GM18520 (cell line): ENCODE results near the gene JMJD7.

Experiments used
- ATAC-seq: cut with Tn5 transposase; IDR thresholded peaks from one replicate; pipeline ENCODE4 v1.9.1; 2021; ENCODE audit not compliant: unreplicated experiment

Gene JMJD7

DNA sequence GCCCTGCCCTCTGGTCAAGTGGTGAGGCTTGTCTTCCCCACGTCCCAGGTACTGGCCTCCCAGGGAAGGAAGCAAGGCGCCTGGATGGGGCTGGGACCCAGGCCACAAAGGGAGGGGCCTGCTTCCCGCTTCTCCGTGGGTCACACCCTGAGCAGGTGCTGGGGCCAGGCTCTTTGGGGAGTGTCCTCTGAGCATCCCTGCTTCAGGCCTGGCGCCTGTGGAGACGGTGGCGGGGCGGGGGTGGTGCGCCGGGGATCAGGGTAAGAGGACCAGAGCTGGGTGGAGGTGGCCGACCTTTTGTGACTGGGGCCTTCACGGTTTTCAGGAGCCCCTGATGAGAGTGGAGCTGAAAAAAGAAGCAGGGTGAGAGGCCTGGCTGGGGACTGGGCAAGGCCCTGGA is 14.3 kb downstream of the JMJD7 start:
- no peak for ATAC-seq

DNA sequence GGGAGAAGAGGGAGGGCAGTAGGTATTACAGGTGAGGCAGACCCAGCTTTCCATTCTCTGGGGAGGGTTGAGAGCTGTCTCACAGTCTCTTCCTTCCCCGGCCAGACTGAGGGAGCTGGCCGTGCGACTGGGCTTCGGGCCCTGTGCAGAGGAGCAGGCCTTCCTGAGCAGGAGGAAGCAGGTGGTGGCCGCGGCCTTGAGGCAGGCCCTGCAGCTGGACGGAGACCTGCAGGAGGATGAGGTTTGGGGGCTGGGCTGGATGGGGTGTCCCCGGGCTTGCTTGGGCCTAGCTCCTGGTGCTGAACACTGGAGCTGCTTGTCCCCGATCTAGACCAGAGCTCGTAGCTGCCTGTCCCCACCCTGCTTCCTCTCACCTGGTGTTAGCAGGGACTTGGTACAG is 15.7 kb downstream of the JMJD7 start:
- no peak for ATAC-seq

DNA sequence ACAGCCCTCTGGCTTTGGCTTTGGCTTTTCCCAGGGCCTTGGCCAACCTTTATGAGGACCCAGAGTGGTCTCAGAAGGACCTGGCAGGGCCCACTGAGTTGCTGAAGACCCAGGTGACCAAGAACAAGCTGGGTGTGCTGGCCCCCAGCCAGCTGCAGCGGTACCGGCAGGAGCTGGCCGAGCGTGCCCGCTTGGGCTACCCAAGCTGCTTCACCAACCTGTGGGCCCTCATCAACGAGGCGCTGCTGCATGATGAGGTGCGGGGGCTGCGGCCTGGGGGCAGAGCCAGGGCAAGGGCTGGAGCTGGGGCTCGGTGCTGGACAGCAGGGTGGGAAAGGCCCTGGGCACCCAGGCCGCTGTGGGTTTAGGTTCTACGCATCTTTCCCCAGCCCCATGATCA is 16.9 kb downstream of the JMJD7 start:
- ATAC-seq = no peak

DNA sequence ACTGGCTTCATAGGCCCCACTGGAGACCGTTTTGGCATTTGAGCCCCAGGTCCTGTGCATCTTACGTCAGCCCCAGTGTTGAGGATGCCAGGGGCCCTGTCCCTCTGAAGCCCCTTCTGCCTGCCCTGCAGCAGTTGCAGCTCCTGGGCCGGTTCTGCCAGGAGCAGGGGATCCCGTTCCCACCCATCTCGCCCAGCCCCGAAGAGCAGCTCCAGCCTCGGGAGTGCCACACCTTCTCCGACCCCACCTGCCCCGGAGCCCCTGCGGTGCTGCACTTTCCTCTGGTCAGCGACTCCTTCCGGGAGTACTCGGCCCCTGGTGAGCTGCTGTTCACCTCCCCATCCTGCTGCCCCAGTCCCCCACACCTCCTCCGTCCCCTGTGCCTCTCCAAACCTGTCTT is 19.3 kb downstream of the JMJD7 start:
- ATAC-seq = no peak

DNA sequence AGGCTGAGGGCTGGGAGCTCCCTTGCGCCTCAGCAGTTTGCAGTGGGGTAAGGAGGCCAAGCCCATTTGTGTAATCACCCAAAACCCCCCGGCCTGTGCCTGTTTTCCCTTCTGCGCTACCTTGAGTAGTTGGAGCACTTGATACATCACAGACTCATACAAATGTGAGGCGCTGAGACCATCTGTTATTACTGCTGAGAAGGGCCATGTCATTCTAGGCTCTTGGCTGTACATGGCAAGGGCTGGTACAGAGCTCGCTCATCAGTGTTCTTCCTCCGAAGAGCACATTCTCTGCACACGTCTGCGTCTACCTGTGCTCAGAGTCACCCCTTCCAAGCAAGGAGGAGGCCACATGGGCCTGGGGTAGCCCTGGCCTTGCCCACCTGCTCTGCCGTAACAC is 20.1 kb downstream of the JMJD7 start:
- no peak for ATAC-seq

DNA sequence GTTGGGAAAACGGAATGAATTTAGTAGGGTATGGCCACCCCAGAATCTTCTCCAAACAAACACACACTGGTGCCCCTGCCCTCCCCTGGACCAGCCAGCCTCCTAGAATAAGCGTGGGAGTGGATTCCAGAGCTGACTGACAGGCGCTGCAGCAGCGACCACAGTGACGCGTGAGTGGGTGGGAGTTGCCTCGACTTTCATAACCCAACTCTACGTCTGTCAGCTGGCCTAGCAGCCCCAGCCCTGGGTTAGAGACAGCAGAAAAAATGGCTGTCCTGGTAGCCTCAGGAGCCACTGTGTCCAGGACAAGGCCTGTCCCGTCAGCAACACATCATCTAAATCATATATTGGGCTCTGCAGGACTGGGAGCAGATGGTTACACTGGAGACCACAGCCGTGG is 20.7 kb downstream of the JMJD7 start:
- ATAC-seq = no peak

DNA sequence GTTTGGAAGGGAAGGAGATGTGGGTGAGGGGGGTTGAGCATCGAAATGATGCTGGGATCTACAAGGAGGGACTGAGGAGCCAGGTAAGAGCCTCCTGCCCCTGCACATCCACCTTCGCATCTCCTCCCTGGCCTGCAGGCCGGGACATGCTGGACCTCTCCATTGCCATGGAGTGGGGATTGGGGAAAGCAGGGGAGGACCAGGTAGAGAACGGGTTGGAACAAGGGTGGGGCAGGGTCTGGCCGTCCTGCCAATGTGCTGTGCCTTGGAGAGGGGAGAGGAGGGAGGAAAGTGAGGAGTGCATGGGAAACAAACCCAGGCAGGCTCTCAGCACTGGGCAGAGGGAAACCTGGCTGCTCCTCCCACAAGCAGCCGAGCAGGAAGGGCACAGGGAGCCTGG is 21.3 kb downstream of the JMJD7 start:
- ATAC-seq = no peak

DNA sequence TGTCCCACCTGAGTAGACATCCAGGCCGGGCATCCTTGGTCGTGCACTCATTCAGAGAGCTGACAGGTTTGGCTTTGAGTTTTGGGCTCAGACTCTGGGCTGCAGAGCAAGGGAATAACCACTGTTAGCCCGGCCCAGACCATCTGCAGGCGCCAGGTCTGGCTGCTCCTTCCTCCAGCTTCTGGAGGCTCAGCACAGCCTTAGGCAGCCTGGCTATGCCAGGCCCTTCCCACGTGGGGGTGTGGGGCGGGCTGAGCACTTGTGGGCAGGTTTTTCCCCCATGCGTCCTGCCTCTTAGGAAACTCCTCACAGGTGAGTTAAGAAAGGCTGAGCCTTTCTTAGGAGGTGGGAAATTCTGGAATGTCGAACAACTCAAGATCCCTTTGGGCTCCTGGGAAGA is 22.0 kb downstream of the JMJD7 start:
- no peak for ATAC-seq

DNA sequence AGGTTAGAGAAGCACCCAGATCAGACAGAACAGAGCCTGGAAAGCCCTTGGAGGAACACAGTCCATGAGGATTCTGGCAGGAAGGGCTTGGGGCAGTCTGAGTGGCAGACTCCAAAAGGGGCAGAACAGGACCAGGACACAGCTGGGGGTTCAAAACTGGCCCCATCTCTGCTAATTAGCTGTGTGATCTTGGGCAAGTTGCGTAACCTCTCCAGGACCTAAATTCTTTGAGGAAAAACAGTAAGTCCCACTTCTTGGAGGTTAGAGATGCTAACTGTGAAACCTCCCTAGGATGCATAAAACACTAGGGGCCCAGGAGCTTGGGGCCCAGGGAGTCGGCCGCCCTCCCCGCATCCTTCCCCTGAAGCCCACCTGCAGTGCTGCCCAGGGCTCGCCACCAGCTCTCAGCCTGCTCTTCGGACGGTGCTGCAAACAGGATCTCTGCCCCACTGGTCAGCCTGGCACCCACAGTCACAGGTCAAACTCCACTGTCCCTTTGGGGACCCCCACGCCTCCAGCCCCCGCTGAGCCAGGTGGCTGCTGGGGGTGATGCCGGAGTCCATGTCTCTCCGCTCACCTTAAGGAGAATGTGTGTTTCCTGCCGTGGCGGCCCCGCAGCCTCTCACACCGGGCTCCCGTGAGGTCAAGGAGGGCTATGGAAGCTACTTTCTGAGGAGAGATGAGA is 22.7 kb downstream of the JMJD7 start:
- no peak for ATAC-seq

DNA sequence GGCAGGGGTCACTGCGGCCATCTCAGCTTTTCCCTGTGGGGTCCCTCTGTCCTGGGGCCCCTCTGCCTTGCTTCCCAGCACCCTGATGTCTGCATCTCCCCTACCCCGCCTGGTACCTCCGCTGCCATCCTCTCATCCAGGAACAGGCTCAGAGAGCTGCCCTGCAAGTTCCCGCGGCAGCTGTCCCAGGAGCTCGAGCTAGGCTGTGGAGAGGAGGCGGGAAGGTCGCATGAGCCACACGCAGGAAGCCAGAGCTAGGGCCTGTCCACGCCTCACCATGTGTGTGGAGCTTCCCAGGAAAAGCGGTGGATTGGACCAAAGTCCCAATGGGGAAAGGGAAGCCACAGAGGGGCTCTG is 23.3 kb downstream of the JMJD7 start:
- ATAC-seq = no peak

DNA sequence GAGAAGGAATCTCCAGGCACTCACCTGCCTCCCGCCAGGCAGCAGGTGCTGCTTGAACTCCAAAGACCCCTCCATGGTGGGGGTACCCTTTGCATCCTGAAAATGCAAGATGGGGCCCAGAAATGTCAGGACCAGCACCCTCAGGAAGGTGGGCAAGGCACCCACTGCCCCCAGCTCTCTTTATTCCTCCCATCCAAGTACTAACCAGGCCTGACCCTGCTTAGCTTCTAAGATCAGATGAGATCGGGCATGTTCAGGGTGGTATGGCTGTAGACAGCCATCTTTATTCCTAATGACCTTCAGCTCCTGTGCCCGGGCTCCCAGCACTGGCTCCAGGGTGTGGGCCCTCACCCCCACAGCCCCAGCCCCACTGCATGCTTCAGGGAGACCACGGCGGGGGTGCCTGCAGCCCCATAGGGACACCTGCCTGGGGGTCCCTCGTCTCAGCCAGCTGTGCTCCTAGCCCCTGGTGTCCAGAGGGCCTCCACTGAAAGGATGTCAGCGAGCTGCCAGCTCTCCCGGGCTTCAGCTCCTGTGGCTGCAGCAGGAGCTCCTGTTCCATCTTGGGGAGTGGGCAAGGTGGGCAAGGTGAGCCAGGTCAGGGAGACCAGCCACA is 24.0 kb downstream of the JMJD7 start:
- ATAC-seq = no peak

DNA sequence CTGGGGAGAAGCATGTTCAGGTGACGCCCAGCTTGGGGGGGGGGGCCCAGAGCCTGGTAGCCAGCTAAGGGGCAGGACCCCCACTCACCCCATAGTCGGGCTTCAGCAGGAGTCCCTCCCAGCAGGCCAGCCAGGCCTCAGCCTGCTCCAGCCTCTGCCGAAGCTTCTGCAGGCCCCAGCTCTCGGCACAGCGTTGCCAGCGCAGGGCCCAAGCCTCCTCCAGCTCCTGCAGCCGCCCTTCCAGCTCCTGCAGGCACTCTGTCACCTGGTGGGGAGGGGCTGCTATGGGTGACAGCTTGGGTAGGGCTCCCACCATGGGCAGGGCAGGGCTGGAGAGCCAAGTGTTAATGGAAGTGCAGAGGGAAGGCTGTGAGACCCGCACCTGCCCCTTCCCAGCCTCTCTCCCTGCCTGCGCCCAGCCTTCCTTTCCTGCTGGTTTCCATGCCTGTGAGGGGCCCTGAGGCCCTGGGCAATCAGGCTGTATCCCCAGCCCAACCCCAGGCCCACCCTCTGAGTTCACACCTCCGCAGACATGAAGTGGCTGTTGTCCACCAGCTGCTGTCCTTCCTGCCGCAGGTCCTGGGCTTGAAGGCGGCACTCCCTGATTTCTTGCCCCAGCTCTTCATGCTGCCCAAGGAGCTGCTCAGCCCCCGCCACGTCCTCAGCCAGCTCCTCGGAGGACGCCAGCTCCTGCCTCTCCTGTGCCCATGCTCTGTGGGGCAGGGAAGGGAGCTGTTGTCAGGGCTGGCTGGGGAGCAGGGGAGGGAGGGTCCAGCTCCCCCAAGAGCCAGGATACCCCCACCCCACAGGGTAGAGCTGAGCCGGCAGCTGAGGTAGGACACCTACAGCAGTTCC is 25.1 kb downstream of the JMJD7 start:
- no peak for ATAC-seq

DNA sequence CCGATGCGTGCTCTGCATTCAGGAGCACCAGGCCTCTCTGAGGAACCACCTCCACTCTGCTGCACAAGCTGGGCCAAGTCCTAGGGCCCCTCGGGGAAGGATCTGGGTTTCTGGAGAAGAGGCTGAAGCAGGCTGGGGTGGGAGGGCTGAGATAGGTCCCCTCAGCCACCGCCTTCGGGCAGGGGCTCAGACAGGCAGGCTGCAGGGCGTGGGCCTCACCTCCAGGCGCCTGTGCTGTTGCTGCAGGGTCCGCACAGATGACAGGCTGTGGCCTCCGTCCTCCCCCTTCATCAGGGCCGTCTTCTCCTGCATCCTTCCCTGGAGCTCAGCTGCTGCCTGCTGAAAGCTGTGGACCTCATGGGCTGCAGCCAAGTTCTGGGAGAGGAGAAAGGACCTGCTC is 25.9 kb downstream of the JMJD7 start:
- ATAC-seq = no peak

DNA sequence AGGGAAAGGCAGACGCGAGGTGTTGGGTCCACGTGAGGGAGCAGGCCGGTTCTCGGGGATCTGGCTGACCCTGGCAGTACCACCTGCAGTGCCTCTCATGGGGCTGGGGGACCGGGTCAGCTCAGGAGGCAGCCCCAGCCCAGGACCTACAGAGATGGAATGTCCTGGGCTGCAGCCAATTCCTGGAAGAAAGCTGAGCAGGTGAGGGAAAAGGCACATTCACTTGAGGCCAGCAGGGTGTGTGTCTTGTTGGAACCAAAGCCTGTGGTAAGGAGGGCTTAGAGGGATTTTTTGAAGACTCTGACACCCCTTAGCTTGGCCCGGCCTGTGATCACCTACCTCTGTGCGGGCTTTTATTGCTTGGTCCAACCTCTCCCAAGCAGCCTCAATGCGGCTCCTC is 26.6 kb downstream of the JMJD7 start:
- no peak for ATAC-seq

DNA sequence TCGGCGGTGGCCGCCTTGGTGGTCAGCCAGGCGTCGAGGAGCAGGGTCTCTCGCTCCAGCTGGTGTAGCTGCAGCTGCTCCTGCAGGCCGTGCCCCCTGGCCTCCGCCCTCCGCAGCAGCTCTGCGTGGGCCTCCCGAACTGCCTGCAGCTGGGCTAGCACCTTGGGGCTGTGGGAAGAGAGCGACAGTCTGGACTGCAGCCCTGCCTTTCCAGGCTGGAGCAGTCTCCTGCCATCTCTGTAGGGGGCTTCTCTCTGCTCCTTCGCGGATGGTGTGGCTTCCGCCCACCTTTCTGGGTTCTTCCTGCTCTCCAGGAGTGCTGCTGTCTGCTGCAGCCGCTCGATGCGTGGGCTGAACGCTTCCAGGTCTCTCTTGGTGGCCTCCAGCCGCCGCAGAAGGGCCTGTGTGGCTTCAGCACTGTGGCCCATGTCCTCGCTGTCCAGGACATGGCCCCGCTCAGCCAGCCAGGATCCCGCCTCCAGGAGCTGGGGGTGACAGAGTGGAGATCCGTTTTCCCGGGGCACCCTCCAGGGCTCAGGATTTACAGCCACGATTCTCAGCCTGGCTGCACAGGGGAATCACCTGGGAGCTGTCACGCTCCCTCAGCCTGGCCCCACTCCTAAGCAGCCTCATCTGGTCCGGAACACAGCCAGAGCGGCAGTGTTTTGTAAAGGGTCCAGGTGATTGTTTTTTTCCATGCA is 27.5 kb downstream of the JMJD7 start:
- ATAC-seq = no peak

DNA sequence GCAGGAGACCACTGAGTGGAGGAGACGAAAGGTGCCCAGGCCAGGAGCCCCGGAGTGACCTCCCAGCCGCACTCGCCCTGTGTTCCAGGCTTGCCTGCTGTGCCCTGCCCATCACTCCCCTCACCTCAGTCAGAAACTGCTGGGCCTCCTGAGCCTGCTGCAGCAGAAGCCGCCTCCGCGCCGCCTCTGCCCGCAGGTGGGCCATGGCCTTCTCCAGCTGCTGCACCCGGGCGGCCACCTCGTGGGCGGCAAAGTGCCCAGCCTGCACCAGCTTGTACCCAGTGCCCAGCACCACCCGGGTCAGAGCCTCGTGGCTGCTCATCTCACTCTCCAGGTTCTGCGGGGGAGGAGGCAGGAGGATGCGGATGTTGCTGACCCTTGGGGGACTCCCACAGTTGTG is 28.4 kb downstream of the JMJD7 start:
- no peak for ATAC-seq

DNA sequence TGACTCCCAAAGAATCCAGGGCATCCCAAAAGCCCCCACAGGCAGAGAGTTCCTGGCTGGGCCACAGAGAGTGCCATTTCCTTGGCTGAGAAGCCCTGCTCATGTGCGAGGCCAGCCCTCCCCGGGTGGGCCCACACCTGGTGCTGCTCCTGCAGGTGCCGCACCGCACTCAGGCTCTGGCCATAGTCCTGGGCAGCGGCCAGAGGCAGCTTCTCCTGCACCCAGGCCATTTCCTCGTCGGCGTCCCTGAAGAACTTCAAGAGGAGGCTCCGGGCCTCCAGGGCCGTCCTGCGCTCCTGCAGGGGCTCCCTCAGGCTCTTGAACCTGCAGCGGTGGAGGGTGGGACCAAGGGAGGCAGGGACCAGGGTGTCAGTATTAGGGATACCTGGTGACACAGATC is 28.8 kb downstream of the JMJD7 start:
- no peak for ATAC-seq

DNA sequence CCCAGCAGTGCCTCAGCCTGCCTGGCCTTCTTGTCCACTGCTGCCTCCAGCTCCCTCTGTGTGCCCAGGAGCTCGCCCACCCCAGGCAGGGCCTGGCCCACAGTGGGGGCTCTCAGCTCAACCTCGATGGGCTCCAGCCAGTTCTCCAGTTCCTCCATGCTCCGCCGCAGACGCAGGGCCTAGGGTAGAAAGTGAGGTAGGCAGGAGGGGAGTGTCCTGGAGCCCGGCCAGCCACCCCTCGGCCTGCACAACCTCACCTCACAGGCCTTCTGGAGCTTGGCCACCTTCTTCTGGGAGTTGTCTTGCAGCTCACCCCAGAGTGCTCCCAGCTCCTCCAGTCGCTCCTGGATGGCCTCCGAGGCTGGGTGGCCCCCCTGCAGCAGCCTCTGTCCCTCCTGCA is 29.4 kb downstream of the JMJD7 start:
- no peak for ATAC-seq

DNA sequence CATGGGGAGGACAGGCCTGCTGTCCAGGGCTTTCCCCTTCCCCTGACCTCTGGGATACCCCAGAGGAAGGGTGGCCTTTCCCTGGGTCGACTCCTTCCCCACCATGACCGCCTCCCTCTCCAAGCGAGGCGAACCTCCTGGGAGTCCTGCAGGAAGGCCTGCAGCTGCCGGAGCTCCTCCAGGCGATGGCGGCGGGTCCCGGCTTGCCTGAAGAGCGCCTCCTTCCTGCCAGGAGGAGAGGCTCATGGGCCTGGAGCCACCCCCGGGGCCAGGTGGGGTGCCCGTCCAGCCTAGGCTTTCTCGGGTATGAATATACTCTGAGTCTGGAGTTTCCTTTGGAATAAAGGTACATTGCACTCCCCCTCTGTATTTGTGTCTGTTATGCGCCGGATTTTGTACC is 30.9 kb downstream of the JMJD7 start:
- no peak for ATAC-seq

DNA sequence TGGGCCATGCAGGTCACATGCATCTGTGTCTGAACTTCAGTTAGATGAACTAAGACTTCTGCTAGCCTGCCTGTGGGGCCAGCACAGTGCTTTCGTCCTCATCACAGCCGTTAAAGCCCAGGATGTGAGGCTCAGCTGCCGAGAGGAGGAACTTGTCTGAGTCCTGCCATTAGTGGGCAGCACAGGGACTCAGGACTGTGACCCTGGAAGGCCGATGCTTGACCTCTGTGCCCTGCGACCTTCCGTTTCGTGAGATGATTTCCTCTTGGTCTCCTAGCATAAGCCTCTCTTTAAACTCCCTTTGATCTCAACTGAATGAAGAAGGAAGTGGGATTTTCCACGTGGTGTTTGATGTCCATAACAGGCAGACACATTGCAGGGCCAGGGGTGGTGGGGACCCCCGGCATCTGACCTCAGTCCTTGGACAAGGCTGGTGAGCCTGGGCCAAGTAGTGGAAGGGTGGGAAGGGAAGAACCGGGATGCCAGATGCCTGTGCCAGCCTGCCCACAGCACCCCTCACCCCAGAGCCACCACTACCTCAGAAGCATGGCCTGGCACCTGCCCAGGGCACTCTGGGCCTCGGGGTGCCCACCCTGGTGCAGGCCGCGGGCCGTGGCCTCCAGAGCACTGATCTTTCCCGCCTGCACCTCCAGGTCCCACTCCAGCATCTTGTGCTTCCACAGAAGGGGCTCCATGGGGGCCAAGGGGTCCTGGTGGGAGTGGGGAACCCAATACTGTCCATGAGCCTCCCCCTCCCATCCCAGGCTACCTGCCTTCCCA is 32.3 kb downstream of the JMJD7 start:
- ATAC-seq = no peak

DNA sequence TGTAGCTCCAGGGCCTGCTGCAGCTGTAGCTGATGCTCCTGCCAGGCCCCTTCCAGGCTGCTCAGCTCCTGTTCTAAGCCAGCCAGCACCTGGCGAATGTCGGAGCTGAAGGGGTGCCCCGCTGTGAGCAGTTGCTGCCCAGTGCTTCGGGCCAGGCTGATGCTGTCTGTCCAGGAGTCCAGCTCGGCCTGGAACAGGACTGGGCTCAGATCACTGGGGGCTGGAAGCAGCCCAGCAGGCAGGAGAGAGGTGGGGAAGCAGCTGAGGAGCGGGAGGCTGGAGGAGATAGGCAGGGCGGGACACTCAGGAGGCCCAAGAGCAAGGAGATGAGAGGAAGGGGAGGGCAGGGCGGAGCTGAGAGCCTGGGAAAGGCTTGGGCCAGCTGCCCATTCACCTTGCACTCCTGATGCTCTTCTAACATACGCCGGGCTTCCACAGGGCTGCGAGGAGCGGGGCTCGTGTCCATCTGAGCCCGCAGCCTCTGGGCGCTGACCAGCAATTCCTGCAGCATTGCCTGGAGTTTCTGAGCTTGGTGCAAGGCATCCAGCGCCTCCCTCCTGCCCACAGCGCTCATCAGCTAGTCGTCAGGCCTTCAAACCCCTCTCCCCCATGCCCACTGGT is 34.0 kb downstream of the JMJD7 start:
- no peak for ATAC-seq
